Measurements from ENCODE around the gene SSUH2.

SSUH2 gene

GRCh38 chr3:8639659-8640000 lies 5.0 kb downstream of the SSUH2 start:
- DNase-seq, result no peak

GRCh38 chr3:8638994-8639658 lies 5.5 kb downstream of the SSUH2 start:
- no peak for DNase-seq

- no peak for DNase-seq
Observed at GRCh38 chr3:8637348-8637747, 7.2 kb downstream of the SSUH2 start.

GRCh38 chr3:8635631-8636030 lies 9.0 kb downstream of the SSUH2 start:
- no peak for DNase-seq

- DNase-seq, result no peak
Observed at GRCh38 chr3:8635125-8635524, 9.5 kb downstream of the SSUH2 start.

- DNase-seq, result no peak
Observed at GRCh38 chr3:8632402-8633237, 12.0 kb downstream of the SSUH2 start.

- DNase-seq, result no peak
Observed at GRCh38 chr3:8631661-8632060, 12.9 kb downstream of the SSUH2 start.

- peak; percentile 18 for DNase-seq
Observed at GRCh38 chr3:8629151-8630021, 15.2 kb downstream of the SSUH2 start.

- no peak for DNase-seq
Observed at GRCh38 chr3:8627949-8628348, 16.6 kb downstream of the SSUH2 start.

- DNase-seq, result no peak
Observed at GRCh38 chr3:8627201-8627940, 17.2 kb downstream of the SSUH2 start.

GRCh38 chr3:8625991-8626390 lies 18.6 kb downstream of the SSUH2 start:
- DNase-seq, result no peak

GRCh38 chr3:8624612-8625011 lies 20.0 kb downstream of the SSUH2 start:
- DNase-seq, result no peak

GRCh38 chr3:8623741-8624140 lies 20.9 kb downstream of the SSUH2 start:
- DNase-seq, result no peak

GRCh38 chr3:8622873-8623691 lies 21.5 kb downstream of the SSUH2 start:
- DNase-seq, result peak; percentile 5

GRCh38 chr3:8621872-8622271 lies 22.7 kb downstream of the SSUH2 start:
- DNase-seq, result no peak

- DNase-seq, result no peak
Observed at GRCh38 chr3:8621141-8621540, 23.5 kb downstream of the SSUH2 start.

- no peak for DNase-seq
Observed at GRCh38 chr3:8619548-8619947, 25.1 kb downstream of the SSUH2 start.

- no peak for DNase-seq
Observed at GRCh38 chr3:8618950-8619349, 25.6 kb downstream of the SSUH2 start.

- no peak for DNase-seq
Observed at GRCh38 chr3:8617921-8618320, 26.7 kb downstream of the SSUH2 start.

GRCh38 chr3:8610951-8611350 lies 33.6 kb downstream of the SSUH2 start:
- DNase-seq, result no peak

- DNase-seq, result no peak
Observed at GRCh38 chr3:8608791-8609467, 35.7 kb downstream of the SSUH2 start.

Data from NK-92 treated with Interleukin-12 subunit alpha and Interleukin-12 subunit beta, amount 100 ng/mL, for 24 hours (cell line).